Loucy (cell line): ENCODE results near the gene RIN3.

ENCODE experiments used
- H2AFZ ChIP-seq: fragments of 200-600 bp; sonication (generic); 2 replicates; pipeline ENCODE4 v1.6.0; 2016; ENCODE audit warnings: antibody characterized with exemption, mild to moderate bottlenecking, low read length, moderate library complexity
- H3F3A ChIP-seq: fragments of 200-600 bp; 2 replicates; pipeline ENCODE4 v1.6.0; 2016; ENCODE audit warnings: antibody characterized with exemption, low read depth, mild to moderate bottlenecking
- H3K27me3 ChIP-seq: fragments of 200-600 bp; sonication (generic); 2 replicates; pipeline ENCODE4 v1.6.1; 2014; ENCODE audit warnings: low read length, mild to moderate bottlenecking; ENCODE audit not compliant: insufficient read depth, poor library complexity, severe bottlenecking
- H3K36me3 ChIP-seq: fragments of 200-600 bp; sonication (generic); 2 replicates; pipeline ENCODE4 v1.6.1; 2016; ENCODE audit warnings: low read length; ENCODE audit not compliant: insufficient read depth
- H3K4me1 ChIP-seq: fragments of 200-600 bp; sonication (generic); 2 replicates; pipeline ENCODE4 v1.5.1; 2014; ENCODE audit warnings: low read length, mild to moderate bottlenecking; ENCODE audit not compliant: insufficient read depth, poor library complexity, severe bottlenecking
- H3K4me2 ChIP-seq: fragments of 200-600 bp; sonication (generic); 2 replicates; pipeline ENCODE4 v1.6.0; 2014; ENCODE audit warnings: antibody characterized with exemption, low read length, low read depth, mild to moderate bottlenecking; ENCODE audit not compliant: poor library complexity, severe bottlenecking
- H3K4me3 ChIP-seq: fragments of 200-600 bp; sonication (generic); 2 replicates; pipeline ENCODE4 v1.5.1; 2014; ENCODE audit warnings: low read length, mild to moderate bottlenecking, mixed read lengths; ENCODE audit not compliant: poor library complexity, severe bottlenecking
- H3K79me2 ChIP-seq: fragments of 200-600 bp; sonication (generic); 2 replicates; pipeline ENCODE4 v1.6.1; 2014; ENCODE audit warnings: low read length; ENCODE audit not compliant: insufficient read depth
- H3K9ac ChIP-seq: fragments of 200-600 bp; sonication (generic); 2 replicates; pipeline ENCODE4 v1.6.0; 2014; ENCODE audit warnings: mild to moderate bottlenecking, low read depth, low read length, moderate library complexity; ENCODE audit not compliant: poor library complexity, severe bottlenecking
- H3K9me2 ChIP-seq: fragments of 200-600 bp; sonication (generic); replicated peaks from 2 replicates; pipeline ENCODE4 v1.6.1; 2016; ENCODE audit warnings: low read depth, low read length, mixed read lengths
- H3K9me3 ChIP-seq: fragments of 200-600 bp; sonication (generic); 2 replicates; pipeline ENCODE4 v1.6.1; 2014; ENCODE audit warnings: mild to moderate bottlenecking, antibody characterized with exemption, low read length, low read depth; ENCODE audit not compliant: insufficient read depth
- H4K20me1 ChIP-seq: fragments of 200-600 bp; sonication (generic); 2 replicates; pipeline ENCODE4 v1.6.0; 2014; ENCODE audit warnings: antibody characterized with exemption, low read length, mild to moderate bottlenecking; ENCODE audit not compliant: insufficient read depth, poor library complexity, severe bottlenecking
- CTCF ChIP-seq: fragments of 200-600 bp; sonication (generic); conservative IDR thresholded peaks from 2 replicates; pipeline ENCODE4 v1.5.1; 2014; ENCODE audit warnings: mild to moderate bottlenecking, antibody characterized with exemption, low read length
- EZH2phosphoT487 ChIP-seq: fragments of 200-600 bp; IDR thresholded peaks from 2 replicates; pipeline ENCODE4 v1.6.1; 2018; ENCODE audit warnings: antibody characterized with exemption, mild to moderate bottlenecking, moderate library complexity, borderline replicate concordance

The RIN3 gene

DNA sequence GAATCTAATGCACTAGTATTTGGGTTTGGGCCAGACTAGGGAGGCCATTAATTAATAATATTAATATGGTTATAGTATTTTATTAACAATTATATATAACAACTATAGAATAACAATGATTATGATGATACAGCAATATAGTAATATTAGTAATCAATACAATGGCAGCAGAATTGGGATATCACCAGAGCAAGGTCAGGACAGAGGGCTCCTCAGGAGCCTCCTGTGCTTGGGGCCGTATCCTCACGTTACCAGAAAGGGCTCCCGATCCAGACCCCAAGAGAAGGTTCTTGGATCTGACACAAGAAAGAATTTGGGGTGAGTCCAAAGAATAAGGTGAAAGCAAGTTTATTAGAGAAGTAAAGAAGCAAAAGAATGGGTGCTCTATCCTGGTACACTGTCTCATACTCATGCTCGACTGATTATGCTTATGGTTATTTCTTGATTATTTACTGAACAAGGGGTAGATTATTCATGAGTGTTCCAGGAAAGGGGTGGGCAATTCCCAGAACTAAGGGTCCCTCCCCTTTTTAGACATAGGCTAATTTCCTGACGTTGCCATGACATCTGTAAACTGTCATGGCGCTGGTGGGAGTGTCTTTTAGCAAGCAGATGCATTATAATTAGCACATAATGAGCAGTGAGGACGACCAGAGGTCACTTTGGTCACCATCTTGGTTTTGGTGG is 61.6 kb downstream of the RIN3 start:
- H3K9me3 ChIP-seq: no peaks in the 10 kb centered on the region
- no peak overlapping the region for H2AFZ ChIP-seq
- no peaks in the 10 kb centered on the region for H4K20me1 ChIP-seq
- no peaks in the 10 kb centered on the region for H3K9me2 ChIP-seq
- H3K4me2 ChIP-seq: no peak overlapping the region
- H3K36me3 ChIP-seq: peaks cover 55% of the 10 kb centered on the region; the same call in 1 of the 2 replicates
- H3K9ac ChIP-seq: no peak overlapping the region
- H3K4me1 ChIP-seq: peaks cover 22% of the 10 kb centered on the region
- no peaks in the 10 kb centered on the region for H3F3A ChIP-seq
- peaks cover 21% of the 10 kb centered on the region; the same call in 1 of the 2 replicates for H3K79me2 ChIP-seq
- TF ChIP-seq EZH2phosphoT487 (no peak), CTCF (no peak)
- no peak overlapping the region for H3K4me3 ChIP-seq
- H3K27me3 ChIP-seq: no peaks in the 10 kb centered on the region

GRCh38 chr14:92575748-92576303 is 62.2 kb downstream of the RIN3 start:
- H3K4me2 ChIP-seq: no peak overlapping the region
- H3K4me1 ChIP-seq: peaks cover 18% of the 10 kb centered on the region
- peaks cover 61% of the 10 kb centered on the region; the same call in 1 of the 2 replicates for H3K36me3 ChIP-seq
- peaks cover 21% of the 10 kb centered on the region; the same call in 1 of the 2 replicates for H3K79me2 ChIP-seq
- no peak overlapping the region for H3K9ac ChIP-seq
- H3K4me3 ChIP-seq: no peak overlapping the region
- no peaks in the 10 kb centered on the region for H3K9me2 ChIP-seq
- no peaks in the 10 kb centered on the region for H3K9me3 ChIP-seq
- no peak overlapping the region for H2AFZ ChIP-seq
- no peaks in the 10 kb centered on the region for H4K20me1 ChIP-seq
- H3K27me3 ChIP-seq: no peaks in the 10 kb centered on the region
- TF ChIP-seq CTCF (no peak), EZH2phosphoT487 (no peak)
- no peaks in the 10 kb centered on the region for H3F3A ChIP-seq

DNA sequence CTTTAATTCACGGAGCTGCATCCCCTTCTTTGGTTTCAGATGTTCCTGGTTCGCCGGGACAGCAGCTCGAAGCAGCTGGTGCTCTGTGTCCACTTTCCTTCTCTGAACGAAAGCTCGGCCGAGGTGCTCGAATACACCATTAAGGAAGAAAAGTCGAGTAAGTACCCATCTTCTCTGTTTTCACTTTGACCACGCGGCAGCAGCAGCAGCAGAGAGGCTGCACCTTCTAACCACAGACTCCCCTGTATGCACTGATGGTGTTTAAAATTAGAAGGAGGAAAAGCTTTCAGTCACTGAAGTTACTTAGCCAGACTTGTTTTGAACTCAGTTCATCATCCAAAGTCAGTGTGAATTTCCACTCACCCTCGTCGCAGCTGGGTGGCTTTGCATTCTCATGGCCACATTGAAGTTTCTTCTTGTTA is 63.8 kb downstream of the RIN3 start:
- Histone ChIP-seq H3K9ac (no peak overlapping the region), H3K27me3 (no peaks in the 10 kb centered on the region), H2AFZ (no peak overlapping the region), H3F3A (no peaks in the 10 kb centered on the region), H3K79me2 (peaks cover 10% of the 10 kb centered on the region; the same call in 1 of the 2 replicates), H3K4me3 (no peak overlapping the region), H3K9me3 (no peaks in the 10 kb centered on the region), H4K20me1 (no peaks in the 10 kb centered on the region), H3K4me2 (peak overlapping the region; percentile 16), H3K4me1 (peaks cover 18% of the 10 kb centered on the region), H3K9me2 (no peaks in the 10 kb centered on the region), H3K36me3 (peaks cover 68% of the 10 kb centered on the region; the same call in 1 of the 2 replicates)
- no peak for TF ChIP-seq CTCF
- TF ChIP-seq EZH2phosphoT487: no peak
